HG03039 (cell line): ENCODE data around the gene DOK3.
"Not testable (repeated sequence)": the region's sequence is repeated elsewhere in the genome, so short reads cannot be mapped to it uniquely, and the experiment has no call there.

Experiments used
- ATAC-seq: cut with Tn5 transposase; IDR thresholded peaks from one replicate; pipeline ENCODE4 v1.9.1; 2021; ENCODE audit warnings: mild to moderate bottlenecking, moderate library complexity; ENCODE audit not compliant: unreplicated experiment

DOK3 gene

DNA sequence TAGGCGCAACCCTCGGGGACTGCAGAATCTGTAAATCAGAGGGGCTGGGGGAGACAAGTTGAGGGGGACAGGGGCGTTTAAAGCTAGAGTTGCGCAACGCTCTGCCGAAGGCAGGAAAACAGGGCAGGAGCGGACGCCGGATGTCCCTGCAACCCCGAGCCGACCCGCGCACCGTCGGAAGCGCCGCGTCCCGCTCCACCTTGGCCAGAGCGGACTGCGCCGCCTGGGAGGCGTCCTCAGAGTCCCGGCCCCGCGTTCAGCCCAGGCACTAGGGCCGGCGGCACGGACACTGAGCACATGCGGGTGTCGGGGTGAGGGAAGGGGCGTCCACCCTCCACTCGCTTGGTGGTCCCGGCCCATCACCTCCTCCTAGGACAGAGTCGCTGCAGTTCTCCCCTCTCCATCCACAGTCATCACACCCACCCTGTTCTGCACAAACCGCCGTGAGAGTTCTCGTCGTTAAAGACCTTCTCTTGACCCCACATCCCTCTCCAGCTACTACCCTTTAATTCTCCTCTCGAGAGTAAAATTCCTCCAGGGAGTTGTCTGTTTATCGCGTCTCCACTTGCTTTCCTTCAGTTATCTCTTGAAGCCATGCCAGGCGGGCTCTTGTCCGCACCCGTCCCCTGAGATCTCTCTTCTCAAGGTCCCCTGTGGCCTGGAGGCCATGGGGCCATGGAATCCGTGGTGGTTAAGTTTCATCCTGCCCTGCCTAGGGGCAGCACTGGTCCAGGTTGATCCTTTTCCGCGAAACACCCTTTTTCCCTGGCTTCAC, 11.4 kb downstream of the DOK3 start:
- no peak for ATAC-seq

DNA sequence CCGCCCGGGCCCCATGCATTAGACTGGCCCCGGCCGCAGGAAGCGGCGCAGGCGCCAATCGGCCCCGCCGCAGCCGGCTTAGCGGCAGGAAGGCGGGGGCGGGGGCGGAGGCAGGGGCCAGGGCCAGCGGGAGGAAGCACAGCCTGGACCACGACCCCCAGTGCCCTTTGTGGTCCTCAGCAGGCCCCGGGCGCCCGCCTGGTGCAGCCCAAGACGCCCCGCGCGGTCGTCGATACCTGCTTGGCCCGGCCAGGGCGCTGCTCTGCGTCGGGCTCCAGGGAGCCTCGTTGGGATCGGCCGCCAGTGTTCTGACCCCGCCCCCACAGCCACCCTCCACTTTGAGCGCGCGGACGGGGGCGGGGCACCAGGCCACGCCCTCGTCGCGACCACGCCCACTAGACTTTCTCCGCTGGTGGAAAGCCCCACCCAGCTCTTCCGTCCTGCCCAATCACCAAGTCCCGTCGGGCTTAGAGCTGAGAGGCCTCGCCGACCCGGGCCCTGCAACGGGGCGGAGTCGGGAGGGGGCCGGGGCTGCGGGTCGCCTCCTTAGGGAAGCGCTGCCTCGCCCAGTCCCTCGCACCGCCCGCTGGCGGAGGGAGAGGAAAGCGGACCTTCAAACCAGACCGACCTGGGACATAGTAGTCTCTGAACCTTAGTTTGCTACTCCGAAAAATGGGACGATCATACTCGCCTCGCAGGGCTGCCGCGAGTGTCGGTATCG, 12.2 kb downstream of the DOK3 start, which contains the start of gene PDLIM7:
TSS of gene PDLIM7 (minus strand) at position 313 of the 721 bp plus-strand sequence. CDS start 1,092 bp downstream, outside the sequence.
- peak; percentile 75 for ATAC-seq

DNA sequence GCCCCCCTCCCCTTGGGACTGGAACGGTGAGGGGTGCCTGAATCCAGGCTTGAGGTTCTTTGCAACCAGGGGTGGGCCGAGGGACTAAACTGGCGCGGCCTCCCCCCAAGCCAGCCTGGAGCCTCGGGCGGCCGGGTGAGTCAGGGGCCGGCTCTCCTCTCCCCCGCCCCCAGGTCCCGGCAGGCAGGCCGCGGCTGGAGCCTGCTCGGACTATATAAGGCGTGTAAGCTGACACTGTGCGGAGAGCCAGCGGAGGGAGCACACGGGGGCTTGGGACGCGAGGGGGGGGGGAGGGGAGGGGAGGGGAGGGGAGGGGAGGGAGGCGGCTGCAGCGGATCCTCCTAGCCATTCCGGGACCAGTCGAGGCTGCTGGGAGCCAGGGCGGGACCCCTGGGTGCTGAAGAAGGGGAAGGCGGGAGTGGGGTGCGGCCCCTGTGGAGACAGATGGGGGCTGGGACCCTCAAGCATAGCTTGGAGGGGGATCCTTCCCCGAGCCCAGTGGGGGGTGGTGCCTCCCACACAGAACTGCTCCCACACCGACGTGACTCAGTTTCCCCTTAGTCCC, 12.8 kb downstream of the DOK3 start:
- peak; percentile 1 for ATAC-seq

DNA sequence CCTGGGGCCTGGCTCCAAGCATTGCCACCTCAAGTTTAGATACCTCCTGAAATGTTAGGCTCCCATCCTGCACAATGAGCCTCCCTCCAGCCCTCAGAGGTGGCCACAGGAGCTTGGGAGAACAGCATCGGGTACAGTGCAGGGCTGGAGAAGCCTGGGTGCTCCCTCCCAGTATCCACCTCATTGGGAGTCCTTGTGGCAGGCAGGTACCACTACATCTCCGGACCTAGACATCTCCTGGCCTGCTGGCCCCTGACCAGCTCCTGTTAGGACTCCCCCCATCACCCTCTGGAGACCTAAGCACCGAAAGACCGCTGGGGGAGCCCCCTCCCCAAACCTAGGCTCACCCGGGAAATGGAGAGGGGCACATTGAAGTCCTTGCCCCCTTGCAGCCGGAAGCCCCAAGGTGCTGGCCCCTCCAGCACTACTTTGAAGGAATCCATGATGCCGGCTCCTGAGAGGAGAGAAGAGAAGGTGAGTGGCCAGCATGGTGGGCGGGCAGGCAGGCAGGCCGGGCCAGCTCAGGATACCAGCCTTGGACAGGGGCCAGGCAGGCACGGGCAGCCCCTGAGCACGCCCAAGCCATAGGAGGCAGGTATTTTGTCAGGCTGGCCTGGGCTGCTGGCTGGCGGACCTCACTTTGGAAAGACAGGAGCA, 13.4 kb downstream of the DOK3 start:
- ATAC-seq, result no peak

DNA sequence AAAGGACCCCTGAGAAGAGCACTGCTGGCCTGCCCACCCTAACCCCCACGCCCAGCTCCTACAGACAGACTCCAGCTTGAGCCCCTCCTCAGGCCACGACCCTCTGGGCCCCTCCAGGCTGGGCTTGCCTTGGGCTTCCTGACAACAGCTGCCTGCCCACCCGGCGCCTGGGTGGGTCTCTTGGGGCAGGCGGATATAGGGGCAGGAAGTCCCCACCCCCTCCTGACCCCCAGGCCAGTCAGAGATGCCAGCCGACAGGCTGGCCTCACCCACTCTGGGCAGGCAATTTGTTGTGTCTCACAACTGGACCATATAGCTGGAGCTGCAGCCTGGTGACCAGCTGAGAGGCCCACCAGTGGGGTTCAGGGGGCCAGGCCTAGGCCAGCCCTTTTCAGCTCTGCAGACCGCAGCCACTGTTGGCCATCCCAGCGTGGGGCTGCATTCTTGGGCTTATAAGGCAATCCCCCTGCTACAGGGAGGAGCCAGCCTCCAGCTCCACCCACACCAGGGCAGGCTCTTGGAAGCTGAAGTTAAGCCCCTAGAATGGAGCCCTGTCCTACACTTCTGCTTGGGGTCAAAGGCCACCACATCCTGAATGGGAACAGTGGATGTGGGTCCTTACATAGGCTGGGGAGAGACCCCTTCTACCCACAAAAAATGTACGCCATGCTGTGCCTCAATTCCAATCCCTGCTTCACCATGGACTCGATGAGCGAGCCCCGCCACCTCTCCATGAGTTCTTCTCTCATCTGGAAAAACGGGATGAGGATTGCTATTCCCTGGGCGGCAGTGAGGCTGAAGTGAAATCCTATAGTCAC, 14.2 kb downstream of the DOK3 start:
- ATAC-seq, result no peak

DNA sequence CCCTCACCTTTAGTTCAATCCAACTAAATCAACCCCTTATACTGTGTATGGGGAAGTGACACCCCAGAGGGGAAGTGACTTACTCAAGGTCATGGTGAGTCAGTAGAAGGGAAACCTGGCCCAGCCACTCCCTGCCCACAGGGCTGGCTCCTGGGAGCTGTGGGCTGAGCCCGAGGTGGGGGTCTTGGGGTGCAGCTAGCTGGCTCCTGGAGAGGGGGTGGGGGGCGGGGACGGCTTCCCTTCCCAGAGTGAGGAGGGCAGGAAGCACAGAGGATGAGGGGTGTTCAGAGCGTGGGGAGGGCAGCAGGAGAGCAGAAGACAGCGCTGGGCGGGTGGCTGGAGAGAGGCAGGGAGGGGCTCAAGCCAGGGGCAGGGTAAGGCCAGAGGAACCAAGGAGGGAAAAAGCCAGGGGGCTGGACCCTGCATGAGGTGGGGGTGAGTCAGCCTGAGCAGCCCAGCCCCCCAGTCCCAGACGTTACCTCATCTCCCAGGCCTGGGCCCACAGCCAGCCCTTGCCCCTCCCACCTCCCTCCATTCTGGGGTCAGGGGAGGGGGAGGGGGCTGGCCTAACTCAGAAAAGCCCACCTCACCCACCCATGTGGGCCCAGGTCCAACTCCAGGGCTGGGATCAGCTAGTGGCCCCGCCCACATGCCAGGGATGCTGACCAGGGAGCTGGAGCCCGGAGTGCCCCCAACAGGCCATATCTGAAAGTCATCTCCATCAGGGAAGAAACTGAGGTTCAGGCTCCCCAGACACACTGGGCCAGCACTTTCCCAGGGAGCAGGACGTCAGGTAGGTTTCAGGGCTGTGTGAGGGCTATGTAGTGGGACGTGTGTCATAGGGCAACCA, 15.1 kb downstream of the DOK3 start:
- ATAC-seq, result no peak

DNA sequence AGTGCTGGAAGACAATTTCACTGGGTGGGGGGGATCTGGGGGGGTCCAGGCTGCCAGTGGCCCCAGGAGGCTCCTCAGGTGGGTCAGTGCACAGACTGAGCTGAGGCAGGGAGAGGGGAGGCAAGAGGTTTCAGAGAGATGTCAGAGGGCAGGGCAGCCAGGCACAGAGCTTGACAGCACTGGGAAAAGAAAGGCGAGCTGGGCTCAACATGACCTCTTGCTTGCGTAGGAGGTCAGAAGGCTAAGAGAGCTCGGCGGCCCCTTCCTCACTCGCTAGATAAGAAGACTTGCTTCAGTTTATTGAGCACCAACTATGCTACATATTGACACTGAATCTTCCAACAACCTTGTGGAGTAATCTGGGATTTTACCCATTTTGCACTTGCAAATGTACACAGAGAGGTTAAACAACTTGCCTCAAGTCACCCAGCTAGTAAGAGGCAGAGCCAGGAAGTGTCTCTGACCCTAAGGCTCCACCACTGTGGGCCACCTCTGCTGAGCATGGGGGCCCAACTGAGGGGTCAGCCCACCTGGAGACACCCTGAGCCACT, 15.8 kb downstream of the DOK3 start:
- ATAC-seq, result no peak

DNA sequence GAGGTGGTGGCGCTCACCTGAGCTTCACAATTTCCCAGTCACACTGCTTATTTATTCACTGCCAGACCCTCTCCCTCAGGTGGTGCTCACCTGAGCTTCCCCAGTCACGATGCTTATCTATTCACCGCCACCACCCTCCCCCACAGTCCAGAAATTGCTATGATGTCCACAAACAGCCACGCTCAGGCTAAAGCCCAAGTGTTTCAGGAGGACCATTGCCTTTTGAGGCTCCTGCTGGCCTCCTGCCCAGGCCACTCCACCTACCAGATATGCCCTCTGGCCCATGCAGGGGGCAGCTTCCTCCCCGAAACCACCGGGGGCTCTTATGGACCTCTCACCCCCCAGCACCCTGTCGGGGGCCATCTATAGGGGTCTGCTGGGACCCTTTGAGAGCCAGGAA, 16.8 kb downstream of the DOK3 start:
- no peak for ATAC-seq

DNA sequence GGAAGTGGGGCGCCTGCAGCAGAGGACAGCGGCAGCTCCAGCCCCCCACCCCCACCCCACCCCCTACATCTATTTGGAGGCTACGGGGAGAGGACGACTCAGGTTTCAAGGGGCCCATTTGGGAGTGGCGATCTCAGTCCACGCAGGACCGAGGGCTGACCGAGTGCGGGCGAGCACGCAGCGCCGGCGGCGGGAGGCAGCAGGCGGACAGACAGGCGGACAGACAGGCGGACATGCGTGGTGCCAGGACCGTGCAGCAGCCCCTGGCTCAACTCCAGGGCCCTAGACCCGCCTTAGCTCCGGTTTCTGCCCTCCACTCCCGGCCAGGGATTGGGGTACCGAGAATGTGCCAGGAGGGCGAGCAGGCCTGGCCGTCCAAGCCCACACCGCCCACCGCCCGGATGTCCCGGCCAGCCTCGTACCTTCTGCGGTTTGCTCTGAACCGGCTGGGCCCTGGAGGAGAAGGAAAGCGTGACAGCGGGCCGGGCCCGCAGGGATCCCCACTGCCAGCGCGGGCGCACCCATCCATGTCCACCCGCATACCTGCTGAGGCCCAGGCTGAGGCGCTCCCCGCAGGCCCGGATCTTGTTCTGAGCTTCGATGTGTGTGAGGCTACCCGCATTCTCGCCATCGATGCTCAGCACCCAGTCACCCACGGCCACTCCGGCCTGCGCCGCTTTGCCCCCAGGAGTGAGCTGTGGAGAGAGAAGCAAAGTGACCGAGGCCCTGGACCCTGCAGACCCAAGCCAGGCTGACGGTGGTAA, 17.5 kb downstream of the DOK3 start:
- ATAC-seq, result no peak

DNA sequence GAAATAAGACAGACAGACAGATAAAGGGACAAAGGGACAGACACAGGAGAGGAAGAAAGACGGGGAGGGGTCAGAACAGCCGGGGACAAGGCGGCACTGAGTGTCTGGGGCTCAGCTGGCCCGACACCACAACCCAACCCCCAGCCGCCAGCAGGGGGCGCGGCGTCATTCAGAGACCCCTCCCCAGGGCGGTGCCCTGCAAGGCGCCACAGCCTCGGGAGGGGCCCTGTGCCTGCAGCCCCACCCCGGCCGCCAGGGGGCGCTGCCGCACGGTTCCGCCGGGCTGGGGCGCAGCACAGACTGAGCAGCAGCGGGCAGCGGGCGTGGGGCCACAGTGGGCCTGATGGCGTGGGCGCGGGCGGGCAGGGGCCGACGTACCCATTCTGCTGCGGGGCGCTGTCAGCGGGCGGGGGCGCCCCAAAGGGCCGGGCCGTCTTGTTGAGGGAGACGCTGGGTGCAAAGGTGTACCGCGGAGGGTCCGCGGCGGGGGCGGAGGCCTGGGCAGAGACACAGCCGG, 18.1 kb downstream of the DOK3 start:
- ATAC-seq, result no peak

DNA sequence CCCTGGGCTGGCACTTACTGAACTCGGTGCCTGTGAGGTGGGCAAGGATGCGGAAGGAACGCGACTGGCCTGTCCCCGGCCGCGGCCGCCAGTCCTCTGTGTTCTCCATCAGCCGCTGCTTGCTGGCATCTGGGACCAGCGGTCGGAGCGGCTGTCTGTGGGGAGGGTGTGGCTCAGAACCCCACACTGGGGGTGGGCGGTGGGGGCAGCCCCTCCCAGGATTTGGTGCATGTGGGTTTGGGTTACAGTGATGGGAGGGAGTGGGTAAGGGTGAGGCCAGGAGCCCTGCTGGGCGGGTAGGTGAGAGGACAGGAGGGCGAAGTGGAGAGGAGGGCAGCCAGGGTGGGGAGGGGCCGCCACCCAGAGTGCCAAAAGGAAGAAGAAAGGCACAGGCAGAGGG, 18.6 kb downstream of the DOK3 start:
- no peak for ATAC-seq

DNA sequence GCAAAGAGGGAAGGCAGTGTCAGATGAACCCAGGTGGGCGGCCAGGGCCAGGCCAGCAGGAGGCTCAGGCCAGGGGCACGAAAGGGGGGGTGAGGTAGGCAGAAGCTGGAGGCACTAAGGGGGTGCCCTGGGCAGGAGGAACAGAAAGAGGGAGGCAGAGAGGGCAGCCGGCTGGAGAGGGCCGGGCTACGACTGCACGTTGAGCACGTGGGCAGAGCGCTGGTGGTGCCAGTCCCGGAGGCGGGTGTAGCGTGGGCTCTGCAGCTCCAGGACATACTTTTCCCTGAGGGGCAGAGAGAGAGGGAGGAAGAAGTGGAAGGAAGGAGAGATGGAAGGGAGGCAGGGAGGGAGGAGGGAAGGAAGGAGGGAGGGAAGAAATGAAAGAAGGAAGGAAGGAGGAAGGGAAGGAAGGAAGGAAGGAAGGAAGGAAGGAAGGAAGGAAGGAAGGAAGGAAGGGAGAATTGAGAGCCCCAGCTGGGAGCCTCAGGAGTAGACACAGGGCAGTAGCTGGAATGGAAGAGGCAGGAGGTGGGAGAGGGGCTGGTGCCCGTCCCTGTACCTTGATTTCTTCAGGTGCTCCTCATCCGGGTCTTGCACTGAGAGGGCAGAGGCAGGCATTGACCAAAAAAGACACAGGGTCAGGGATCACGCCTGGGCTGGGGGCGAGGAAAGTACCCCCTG, 19.2 kb downstream of the DOK3 start:
- ATAC-seq, result no peak

DNA sequence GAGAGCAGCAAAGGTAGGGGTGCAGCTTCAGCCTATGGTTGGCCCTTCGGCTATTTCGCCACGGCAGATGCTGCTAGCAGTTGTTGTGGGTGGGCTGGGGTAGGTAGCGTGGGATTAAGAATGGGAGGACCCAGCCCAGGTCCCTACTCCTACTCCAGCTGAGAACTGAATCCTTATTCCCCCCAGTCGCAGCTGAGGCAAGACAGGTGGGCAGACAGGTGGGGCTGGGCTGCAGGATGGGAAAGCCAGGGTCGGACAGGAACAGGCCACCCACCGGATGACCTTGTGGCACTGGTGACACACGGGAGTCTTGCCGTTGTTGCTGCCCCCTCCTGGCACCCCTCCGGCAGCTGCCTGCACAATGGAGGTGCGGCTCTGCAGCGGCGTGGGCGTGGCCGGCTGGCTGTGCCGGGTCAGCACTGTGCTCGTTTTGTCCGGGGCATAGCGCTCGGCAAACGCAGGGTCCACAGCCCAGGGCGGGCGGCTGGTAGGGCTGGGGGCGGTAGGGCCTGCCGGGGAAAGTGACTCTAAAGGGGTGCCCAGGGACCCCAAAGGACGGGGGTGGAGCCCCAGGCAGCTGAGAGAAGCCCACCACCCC, 20.4 kb downstream of the DOK3 start:
- no peak for ATAC-seq

DNA sequence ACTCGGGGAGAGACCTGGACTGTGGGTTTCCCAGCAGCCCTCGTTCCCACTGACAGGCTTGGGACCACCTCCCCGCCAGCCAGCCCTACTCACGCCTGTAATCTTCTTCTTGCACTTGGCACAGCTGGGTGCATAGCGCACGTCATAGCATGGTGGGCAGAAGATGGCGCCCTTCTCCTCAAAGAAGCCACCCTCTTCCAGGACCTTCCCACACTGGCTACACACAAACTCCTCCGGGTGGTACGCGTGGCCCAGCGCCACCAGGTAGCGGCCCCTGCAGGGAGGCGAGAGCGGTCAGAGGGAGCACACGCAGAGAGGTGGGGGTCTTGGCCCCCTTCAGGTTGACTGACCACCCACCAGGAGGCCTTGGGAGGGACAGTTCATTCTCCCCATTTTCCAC, 21.7 kb downstream of the DOK3 start:
- no peak for ATAC-seq

DNA sequence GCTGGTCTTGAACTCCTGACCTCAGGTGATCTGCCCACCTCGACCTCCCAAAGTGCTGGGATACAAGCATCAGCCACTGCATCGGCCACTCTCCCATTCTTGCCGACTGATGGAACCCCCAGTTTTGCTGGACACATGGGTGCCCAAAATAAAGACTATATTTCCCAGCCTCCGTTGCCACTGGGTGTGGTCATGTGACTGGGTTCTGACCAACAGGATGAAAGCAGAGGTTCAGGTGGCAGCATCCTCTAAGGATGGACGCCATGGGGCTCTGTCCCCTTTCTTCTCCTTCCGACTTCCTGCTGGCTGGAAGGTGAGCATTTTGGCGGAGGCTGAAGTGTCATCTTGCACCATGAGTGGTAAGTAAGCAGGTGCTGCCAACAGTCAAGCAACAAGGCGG, 22.5 kb downstream of the DOK3 start:
- ATAC-seq, result no peak

DNA sequence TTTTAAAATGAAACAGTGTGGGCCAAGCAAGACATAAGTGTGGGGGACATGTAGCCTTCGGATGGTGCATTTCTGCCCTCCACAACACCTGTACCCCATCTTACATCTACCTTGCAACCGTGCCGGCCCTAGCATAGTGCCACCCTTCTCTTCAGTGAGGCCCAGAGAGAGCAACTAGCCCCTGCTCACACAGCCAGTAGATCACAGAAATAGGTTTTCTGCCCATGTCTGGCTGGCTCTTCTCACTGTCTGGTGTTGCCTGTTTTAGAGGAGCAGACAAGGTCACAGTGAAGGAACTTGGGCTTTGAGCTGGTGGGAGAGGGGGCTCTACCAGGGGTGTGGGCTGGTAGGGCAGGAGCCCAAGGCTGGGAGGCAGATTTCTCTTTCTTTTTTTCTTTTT, 23.4 kb downstream of the DOK3 start:
- no peak for ATAC-seq

DNA sequence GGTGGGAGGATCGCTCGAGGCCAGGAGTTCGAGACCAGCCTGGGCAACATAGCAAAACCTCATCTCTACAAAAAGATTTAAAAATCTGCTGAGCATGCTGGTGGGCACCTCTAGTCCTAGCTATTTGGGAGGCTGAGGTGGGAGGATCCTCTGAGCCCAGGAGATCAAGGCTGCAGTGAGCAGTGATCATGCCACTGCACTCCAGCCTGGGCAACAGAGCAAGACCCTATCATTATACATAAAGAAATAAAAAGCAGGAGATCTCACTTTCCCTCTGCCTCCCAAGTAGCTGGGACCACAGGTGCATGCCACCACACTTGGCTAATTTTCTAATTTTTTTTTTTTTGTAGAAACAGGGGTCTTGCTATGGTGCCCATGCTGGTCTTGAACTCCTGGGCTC, 23.9 kb downstream of the DOK3 start:
- not testable (repeated sequence) for ATAC-seq
